NCI-H748 treated with DMSO at 0.1 percent for 48 hours (cell line): ENCODE data around the gene MTM1.

Experiments used
- DNase-seq: peaks from one replicate; lab custom pipeline; 2025; lab: John Stamatoyannopoulos, UW

The MTM1 gene

DNA sequence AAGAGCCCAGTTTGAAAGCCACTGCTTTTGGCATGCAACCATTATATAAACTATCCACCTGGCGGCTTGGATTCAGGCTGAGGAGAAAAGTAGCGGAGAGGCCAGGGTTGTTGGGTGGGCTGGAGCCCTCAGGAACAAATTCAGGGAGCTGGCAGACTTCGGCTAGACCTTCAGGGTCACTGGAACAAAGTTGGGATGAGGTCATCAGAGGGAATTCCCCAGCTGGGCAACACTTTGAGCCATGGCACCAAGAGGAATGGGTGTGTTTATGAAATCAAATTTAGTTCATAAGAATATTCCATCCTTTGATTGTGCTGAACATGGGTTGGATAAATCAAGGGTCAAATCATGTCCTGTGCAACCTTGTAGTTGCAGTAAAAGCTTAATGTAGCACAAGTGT lies 146.8 kb downstream of the MTM1 start:
- no peak for DNase-seq

DNA sequence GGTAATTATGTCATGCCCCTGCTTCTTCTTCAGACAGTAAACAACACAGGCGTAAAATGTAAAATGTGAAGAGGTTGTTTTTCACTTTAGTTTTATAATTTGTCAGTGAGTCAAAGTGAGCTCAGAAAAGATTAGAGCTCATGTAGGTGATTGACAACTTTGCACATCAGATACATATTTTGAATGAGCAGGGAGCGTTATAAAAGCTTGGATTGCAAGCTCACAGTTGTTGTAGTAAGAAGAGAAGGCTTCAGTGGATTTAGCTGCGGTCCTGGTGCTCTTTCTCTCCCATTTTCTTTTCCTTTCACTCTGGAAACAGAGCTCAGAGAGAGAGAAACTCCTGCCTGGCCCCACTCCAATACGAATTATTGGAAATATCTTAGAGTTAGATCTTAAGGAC lies 151.2 kb downstream of the MTM1 start:
- DNase-seq = no peak
